Measurements from ENCODE around the gene SNX17.

DNA sequence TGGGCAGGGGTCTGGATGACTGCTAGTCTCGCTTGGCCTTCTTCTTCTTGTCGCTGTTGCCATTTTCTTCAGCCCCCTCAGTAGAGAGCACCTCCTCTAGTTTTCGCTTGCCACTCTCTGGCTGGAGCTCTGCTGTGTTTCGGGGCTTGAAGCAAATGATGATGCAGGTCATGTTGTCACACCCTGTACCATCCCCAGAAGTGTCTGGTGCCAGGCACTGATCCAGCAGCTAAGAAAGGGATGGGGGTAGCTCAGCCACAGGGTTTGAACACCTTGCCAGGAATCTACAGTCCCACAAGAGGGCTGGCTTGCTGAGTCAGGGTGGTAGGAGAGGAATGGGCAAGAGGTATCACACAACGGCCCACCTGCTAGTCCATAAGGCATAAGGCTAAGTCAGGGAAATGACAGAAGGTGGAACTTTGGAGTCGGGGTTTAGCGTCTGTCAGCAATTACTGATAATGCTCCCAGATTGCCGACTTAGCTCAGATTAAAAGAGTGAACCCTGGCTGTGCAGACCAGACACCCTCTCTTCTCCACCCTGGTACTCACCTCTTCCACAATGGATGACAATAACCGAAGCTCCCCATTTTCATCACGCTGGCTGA is 11.3 kb downstream of the SNX17 start:
- TF ChIP-seq, protein P1, sequence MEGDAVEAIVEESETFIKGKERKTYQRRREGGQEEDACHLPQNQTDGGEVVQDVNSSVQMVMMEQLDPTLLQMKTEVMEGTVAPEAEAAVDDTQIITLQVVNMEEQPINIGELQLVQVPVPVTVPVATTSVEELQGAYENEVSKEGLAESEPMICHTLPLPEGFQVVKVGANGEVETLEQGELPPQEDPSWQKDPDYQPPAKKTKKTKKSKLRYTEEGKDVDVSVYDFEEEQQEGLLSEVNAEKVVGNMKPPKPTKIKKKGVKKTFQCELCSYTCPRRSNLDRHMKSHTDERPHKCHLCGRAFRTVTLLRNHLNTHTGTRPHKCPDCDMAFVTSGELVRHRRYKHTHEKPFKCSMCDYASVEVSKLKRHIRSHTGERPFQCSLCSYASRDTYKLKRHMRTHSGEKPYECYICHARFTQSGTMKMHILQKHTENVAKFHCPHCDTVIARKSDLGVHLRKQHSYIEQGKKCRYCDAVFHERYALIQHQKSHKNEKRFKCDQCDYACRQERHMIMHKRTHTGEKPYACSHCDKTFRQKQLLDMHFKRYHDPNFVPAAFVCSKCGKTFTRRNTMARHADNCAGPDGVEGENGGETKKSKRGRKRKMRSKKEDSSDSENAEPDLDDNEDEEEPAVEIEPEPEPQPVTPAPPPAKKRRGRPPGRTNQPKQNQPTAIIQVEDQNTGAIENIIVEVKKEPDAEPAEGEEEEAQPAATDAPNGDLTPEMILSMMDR (conservative IDR thresholded peaks at IDR 0.05; ENCODE audit: low read length) = no peak
- no peak for TF ChIP-seq EZH2phosphoT487 (IDR thresholded peaks at IDR 0.05; ENCODE audit: borderline replicate concordance)

All from Loucy (cell line).